GM21825 (cell line): ENCODE data around the gene SLC37A3.
"Not testable (repeated sequence)": the region's sequence is repeated elsewhere in the genome, so short reads cannot be mapped to it uniquely, and the experiment has no call there.

ENCODE experiments used
- ATAC-seq: cut with Tn5 transposase; IDR thresholded peaks from one replicate; pipeline ENCODE4 v1.9.1; 2021; ENCODE audit warnings: mild to moderate bottlenecking, moderate library complexity; ENCODE audit not compliant: unreplicated experiment

The SLC37A3 gene, protein sequence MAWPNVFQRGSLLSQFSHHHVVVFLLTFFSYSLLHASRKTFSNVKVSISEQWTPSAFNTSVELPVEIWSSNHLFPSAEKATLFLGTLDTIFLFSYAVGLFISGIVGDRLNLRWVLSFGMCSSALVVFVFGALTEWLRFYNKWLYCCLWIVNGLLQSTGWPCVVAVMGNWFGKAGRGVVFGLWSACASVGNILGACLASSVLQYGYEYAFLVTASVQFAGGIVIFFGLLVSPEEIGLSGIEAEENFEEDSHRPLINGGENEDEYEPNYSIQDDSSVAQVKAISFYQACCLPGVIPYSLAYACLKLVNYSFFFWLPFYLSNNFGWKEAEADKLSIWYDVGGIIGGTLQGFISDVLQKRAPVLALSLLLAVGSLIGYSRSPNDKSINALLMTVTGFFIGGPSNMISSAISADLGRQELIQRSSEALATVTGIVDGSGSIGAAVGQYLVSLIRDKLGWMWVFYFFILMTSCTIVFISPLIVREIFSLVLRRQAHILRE

DNA sequence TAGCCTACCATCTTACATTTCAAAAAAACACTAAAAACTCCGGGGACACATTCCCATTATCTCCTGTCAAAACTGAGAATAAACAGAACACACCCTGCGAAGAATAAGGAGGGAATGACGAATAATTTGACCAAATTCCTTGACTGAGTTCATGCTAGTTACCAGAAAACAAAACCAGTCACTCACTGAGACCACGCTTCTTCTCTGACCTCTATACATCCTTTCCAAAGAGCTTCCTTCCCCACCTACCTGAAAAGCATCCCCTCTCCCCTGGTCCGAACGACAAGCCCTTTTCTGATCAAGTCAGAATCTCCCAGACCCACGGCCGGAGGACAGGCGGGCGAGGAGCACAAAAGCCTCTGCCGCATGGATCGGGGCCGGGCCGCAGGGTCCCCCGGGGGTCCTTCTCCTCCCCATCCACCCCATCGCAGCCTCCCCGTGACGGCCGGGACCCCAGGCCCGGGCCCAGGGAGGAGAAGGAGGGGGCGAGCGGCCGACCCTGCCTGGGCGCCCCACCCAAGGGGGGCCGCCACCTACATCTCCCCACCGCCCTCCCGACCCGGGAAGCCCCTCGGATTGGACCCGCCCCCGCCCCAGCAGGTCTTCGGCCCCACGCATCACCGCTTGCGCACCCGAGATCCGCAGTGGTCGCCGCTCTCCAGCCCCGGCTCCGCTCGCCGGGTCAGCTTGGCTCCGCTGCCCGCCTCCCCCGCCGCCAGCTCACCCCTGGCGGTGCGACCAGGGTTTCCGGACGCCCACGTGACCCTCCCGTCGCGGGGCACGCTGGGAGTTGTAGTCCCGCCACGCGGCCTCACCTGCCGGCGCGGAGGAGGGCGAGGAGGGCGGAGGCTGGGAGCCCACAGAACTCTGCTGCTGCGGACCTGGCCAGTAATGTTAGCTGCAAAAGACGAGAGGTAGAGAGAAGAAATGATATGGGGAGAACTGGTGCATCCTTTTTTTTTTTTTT lies at the start of gene SLC37A3:
Gene SLC37A3 (minus strand): TSS at position 747 of the 967 bp plus-strand sequence. CDS start 16,004 bp downstream, outside the sequence.
- peak; percentile 99 for ATAC-seq

DNA sequence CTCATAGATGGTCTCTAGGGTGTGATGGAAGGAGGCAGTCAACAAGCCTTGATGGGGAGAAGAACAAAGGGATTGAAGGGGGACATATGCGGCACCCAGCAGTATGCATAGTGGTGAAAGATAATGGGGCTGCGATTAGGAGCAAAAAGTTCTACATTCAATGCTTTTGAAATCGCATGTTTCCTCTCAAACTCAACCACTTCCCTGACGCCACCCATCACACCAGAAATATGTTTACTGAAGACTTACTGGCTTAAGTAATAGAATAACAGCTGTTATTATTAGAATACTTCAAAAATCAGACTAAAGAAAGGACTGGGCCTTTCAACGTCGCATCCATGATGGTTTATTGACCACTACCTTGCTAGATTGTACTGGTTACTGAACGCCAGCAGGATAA lies 49.5 kb upstream of the SLC37A3 start:
- ATAC-seq: no peak

DNA sequence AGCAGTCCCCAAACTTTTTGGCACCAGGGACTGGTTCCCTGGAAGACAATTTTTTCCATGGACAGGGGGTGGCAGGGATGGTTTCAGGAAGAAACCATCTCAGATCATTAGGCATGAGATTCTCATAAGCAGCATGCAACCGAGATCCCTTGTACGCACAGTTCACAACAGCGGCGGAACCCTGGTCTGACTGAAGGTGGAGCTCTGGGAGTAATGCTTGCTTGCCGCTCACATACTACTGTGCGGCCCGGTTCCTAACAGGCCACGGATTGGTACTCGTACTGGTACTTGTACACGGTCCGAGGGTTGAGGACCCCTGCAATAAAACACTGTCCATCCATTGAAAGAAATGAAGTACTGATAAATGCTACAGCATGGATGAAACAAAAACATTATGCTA lies 48.1 kb upstream of the SLC37A3 start:
- ATAC-seq: no peak

DNA sequence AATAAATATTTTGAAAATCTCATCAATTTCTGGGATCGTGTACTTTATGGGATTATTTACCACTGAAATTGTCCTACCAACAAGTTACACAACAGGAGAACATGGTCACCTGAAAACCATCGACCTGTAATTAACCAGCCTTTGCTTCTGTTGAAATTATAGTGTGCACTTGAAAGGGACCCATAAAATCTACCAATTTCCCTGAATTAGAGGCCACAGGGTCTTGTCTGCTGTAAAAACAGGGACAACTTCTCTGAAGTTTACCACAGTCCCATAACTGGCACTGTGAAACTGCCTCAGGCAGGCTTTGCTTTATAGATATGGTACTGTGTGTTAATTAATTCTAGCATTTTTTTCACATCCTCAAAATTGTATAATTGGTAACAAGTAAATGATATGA lies 43.2 kb upstream of the SLC37A3 start:
- no peak for ATAC-seq

DNA sequence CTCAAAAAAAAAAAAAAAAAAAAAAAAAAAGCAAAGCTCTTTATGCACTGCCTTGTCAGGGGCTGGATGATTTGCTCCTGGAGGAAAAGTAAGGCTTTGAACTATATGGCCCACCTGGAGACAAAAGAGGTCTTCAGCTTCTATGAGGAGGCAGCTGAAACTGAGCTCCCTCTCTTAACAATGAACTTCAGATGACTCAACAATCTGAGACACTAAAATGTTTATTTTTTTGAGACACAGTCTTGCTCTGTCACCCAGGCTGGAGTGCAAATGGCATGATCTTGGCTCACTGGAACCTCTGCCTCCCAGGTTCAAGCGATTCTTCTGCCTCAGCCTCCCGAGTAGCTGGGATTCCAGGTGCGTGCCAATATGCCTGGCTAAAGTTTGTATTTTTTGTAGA lies 42.3 kb upstream of the SLC37A3 start:
- no peak for ATAC-seq

DNA sequence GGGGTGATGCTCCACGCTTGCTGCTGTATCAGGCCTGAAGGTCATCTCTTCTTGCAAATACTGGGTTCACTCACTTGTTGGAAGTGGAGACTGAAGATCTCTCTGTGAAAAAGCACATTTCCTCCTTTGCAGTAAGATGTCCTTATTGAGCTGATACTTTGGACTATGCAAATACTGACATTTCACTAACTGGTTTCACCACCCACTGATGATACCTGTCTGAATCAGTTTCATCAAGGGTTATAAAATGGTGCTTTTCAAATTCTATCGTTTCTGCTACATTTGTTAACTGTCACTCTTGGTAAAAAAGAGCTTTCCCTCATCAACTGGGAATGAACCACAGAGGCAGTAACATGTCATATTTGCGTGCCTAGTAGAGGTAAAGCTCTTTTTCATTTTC lies 41.0 kb upstream of the SLC37A3 start:
- no peak for ATAC-seq

DNA sequence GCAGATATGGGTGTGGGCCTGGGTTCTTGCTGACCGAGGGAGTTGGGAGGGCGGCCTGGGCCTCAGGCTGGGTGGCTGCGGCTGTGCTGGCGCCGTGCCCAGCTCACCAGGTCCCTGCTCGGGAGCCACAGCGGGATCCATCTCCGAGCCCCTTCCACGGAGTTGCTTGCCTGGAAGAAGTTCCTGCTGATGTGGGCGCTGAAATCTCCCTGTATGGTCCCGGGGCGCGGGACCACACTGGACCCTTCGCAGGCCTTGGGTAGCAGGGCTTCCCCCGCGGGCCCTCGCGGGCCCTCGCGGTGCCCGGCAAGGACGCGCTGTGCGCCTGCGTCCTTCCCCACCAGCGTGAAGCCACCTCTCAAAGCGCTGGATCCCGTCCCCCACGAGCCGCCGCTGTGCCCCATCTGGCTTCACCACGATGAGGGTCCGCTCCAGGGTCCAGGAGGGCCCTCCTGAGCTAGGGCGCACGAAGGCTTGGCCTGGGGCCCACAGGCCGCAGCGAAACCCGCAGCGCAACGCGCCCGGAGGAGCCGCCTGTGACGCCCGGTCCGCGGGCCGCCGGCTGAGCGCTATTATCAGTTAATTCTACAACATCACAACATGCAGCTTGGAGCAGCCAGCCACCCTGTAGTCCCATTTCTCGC lies 37.0 kb upstream of the SLC37A3 start:
- no peak for ATAC-seq

DNA sequence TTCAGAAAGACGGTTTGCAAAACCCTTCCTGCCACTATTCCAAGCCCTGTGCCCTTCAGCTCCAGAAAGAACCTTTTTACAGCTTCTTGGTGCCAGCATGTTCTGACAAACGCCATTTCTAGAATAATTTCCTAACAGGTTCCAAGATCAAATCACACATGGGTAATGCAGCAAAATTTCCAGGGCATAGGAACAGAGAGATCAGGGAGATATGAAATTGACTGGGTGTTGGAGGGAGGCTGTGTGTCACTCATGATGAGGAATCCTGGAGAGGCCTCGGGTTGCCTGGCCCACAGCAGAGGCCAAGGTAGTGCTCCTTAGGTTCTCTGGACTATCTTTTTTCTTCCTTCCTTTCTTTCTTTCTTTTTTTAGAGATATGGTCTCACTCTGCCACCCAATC lies 35.1 kb upstream of the SLC37A3 start:
- ATAC-seq: no peak

DNA sequence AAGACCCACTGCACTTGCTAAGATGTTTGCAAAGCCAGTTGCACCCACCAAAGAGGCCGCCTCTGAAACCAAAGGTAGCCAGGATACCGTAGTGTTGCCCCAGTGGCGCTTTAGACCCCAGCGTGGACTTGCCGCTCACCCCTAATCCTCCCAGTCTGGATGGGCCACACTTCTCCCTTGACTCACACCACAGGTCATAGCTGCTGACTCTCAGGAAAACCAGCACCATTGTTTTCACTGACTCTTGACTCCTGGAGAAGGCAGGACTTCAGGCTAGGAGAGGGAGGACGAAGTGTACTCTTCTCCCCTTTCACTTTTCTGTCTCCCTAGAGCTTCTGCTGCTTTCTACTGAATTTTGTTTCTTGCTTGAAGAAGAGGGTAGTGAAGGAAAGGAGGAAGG lies 27.8 kb upstream of the SLC37A3 start:
- ATAC-seq: no peak

DNA sequence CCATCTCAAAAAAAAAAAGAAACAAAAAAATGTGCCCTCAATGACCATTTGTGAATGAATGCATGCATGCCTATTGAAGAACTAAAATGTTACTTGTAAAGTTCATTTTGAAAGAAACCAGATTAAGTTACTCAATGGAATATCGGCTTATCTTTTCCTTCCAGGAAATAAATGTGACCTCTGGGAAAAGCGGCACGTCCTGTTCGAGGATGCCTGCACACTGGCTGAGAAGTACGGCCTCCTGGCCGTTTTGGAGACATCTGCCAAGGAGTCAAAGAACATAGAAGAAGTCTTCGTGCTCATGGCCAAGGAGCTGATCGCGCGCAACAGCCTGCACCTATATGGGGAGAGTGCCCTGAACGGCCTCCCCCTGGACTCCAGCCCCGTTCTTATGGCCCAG lies 27.4 kb upstream of the SLC37A3 start:
- no peak for ATAC-seq

DNA sequence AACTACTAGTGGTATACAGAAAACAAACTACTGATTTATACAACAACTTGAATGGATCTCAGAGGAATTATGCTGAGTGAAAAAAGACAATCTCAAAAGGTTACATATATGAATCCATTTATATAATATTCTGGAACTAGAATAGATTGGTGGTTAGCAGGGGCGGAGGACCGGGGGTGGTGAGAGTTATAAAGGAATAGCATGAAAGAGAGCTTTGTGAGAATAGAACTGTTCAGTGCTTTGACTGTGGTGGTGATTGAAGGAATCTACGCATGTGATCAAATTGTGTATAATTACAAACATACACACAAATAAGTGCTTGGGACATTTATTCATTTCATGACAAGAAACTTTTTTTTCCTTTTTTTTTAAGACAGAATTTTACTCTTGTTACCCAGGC lies 25.2 kb upstream of the SLC37A3 start:
- no peak for ATAC-seq

DNA sequence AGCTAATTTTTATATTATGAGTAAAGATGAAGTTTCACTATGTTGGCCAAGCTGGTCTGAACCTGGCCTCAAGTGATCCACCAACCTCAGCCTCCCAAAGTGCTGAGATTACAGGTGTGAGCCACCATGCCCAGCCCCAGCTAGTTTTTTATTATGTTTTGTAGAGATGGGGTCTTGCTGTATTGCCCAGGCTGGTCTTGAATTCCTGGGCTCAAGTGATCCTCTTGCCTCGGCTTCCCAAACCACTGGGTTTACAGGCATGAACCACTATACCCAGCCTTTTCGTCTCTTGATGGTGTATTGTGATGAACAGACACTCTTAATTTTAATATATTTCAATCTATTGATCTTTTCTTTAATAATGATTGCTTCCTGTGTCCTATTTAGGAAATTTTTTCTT lies 23.2 kb upstream of the SLC37A3 start:
- ATAC-seq: no peak

DNA sequence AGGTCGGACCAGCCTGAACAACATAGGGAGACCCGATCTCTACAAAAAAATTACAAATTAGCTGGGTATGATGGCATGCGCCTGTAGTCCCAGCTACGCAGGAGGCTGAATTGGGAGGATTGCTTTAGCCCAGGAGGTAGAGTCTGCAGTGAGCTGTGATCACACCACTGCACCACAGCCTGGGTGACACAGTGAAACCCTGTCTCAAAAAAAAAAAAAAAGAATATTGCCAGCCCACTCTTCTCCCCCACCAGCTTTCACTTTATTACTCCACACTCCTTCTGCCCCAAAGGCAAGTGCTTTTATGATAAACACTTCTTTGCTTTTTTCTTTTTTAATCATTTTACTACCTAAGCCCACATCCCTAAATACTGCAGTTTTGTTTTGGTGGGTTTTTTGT lies 20.3 kb upstream of the SLC37A3 start:
- no peak for ATAC-seq

DNA sequence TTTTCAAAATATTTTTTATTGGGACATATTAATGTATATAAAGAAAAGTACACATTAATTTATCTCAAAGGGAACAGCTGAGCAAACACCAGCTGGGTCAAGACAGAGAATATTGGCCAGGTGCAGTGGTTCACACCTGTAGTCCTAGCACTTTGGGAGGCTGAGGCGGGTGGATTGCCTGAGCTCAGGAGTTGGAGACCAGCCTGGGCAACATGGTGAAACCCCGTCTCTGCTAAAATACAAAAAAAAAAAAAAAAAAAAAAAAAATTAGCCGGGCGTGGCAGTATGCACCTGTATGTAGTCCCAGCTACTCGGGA lies 19.8 kb upstream of the SLC37A3 start:
- not testable (repeated sequence) for ATAC-seq

DNA sequence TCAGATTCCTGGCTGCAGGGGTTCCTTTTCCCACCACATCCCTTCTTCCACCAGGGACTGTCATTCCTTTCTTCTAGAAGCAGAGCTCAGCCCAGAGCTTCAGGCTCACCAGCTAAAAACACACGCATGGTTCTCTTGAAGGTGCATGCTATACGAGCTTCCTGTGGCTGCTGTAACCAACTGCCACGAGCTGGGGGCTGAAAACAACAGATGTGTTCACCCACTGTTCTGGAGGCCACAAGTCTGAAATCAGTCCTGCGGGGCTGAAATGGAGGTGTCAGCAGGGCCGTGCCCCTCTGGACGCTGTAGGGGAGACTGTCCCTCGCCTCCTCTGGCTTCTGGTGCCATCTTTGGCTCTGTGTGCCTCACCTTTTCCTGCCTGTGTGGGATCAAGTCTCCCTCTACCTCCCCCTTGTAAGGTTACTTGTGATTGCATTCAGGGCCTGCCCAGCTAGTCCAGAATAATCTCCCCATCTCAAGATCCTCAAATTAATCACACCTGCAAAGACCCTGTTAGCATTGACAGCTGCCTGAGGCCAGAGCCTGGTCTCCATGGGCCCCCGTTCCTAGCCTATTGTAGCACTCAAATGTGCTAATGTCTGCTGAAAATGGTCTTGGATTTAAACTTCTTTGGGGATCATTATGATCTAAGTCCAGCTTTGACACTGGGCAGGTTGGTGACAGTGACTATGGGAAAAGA lies 19.3 kb upstream of the SLC37A3 start:
- no peak for ATAC-seq

DNA sequence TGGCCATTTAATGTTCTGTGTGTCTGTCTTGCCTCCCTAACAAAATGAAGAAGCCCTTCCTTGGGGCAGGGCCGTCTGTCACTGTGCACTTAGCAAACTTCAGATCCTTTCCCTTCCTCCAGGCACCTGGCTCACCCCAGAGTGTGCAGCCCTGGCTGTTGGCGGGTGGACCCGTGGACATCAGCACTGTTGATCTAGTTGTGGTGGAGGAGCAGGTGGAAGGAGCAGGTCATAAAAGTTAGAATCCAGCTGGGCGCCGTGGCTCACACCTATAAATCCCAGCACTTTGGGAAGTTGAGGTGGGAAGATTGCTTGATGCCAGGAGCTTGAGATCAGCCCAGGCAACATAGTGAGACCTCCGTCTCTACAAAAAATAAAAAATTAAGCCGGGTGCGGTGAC lies 18.2 kb upstream of the SLC37A3 start:
- ATAC-seq: no peak

DNA sequence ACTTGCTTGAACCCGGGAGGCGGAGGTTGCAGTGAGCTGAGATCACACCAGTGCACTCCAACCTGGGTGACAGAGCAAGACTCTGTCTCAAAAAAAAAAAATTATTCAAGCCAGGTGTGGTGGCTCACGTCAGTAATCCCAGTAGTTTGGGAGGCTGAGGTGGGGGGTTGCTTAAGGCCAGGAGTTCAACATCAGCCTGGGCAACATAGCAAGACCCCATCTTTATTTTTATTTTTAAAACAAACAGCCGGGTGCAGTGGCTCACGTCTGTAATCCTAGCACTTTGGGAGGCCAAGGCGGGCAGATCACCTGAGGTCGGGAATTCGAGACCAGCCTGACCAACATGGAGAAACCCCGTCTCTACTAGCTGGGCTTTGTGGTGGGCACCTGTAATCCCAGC lies 17.5 kb upstream of the SLC37A3 start:
- not testable (repeated sequence) for ATAC-seq

DNA sequence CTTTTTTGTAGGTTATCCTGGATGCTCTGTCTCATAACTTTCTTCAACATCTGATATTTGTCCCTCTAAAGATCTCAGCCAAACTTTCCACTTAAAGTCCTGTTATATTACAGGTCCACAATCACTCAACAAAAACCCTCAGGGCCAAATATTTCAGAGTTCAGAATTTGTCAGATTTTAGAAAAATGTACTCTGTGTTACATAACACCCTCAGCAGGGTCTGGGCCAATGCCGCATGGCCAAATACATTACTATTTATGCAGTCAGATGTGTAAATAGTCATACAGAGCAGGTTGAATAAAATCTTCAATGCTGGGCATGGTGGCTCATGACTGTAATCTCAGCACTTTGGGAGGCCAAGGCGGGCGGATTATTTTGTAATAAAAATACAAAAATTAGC lies 17.0 kb upstream of the SLC37A3 start:
- ATAC-seq: no peak

DNA sequence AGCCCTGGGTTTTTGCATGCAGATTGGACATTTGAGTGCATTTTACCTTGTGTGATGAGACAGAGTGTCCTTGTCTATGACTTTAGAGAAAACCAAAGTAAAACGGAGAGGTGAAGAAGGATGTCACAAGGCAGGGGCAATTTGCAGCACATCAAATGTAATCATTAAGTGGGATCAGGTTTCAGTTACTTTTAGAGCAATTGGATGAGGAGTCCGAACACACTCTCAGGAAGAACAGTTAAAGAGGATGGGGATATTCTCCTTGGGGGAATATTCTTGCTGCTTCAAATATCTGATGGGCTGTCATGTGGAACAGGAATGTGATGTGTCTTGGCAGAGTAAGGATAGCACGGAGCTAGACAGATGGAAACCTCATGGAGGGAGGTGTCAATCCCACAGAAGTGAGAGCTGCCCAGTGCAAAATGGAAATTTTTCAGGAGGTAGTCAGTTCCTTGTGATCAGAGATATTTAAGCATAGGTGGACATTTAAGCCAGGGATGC lies 6.3 kb upstream of the SLC37A3 start:
- no peak for ATAC-seq

DNA sequence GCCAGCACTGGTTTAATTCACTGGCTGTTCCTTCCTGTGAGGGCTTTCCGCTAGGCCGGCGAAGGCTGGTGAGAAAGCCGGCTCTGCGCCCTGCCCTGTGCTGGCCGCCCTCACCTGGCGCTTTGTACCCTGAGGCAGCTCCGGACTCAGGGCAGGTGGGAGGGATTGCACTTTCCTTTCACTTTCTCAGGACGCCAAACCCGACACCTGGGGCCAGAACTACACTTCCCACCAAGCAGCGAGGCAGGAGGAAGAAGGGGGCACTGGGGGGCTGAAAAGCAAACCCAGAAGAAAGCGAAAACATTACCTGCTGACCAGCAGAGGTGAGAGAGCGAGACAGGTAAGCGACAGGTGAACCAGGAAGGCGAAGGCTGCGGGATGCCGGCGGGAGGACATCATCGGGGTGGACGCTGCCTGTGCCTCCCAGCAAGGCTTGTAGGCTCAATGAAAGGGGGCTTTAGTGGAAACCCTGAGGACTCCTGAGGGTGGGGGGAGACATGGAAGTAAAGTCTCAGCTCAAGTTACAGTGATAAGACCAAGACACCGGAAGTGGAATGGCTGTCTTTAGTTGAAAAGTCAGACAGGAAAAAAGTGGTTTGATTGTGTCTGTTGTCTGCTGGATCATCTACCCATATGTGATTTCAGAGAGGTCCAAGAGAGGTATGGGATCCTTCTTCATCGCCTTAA lies 5.7 kb upstream of the SLC37A3 start, which contains the start of gene RAB19:
Gene RAB19 (plus strand): TSS at position 181 of the 687 bp plus-strand sequence. CDS start 3,589 bp downstream, outside the sequence.
- no peak for ATAC-seq
